Measurements from ENCODE around the gene JOSD2.

- TF ChIP-seq CTCF (conservative IDR thresholded peaks at IDR 0.05 in 1 of 2, IDR thresholded peaks at IDR 0.05 in 1 of 2; ENCODE audit: extremely low read depth in 1 of 2, insufficient read depth in 1 of 2, low read depth in 1 of 2, low read length in 2 of 2) (no peak), EZH2 (IDR thresholded peaks at IDR 0.05; ENCODE audit: borderline replicate concordance, low read length) (no peak)
Measured at GRCh38 chr19:50501186-50501567, 9.8 kb downstream of the JOSD2 start.
